Stimulated activated CD8-positive, alpha-beta memory T cell treated with anti-CD3 and anti-CD28 coated beads, Interleukin-4, amount 100 ng/mL, for 1 hour (primary cell): ENCODE data around the gene KRT37.
"Not testable (repeated sequence)": the region's sequence is repeated elsewhere in the genome, so short reads cannot be mapped to it uniquely, and the experiment has no call there.

Experiments used
- DNase-seq, 2 donors: peaks; one replicate each; pipeline ENCODE4 v3.0.0-alpha.2; 2020; ENCODE audit warnings: low read depth in 2 of 2, low spot score in 1 of 2

KRT37 gene

GRCh38 chr17:41406205-41406604, 18.2 kb downstream of the KRT37 start:
- DNase-seq: no peak

DNA sequence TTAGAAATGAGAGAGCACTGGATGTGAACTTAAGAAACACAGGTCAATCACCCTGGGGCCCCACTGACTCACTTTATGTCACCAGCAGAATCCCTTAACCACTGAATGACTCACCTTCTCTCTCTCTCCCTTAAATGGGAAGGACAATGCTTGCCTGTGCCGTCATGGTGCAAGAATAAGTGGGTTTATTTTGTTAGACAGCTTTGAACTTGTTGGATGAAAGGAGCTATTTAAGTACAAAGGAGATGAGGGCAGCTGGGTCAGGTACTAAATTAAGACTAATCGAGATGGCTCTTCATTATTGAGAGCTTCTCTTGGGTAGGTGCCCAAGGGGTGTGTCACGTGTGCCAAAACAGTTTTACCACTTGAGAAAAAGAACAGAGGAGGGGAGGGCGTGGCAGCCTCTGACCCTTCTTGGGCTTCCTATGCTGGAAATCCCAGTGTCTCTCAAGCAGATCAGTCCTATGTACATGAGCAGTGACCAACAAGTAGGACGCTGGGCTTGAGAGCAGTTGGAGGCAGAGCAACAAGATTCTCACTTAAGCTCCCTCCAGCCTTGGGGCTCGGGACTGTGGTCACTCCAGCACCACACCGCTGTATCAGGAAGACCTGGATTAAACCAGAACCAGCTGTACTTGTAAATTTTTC, 20.2 kb downstream of the KRT37 start:
- DNase-seq: peak in 1 of 2 donors; percentile 3

- DNase-seq: no peak
These were observed 20.9 kb downstream of the KRT37 start for GRCh38 chr17:41403404-41404023.

DNA sequence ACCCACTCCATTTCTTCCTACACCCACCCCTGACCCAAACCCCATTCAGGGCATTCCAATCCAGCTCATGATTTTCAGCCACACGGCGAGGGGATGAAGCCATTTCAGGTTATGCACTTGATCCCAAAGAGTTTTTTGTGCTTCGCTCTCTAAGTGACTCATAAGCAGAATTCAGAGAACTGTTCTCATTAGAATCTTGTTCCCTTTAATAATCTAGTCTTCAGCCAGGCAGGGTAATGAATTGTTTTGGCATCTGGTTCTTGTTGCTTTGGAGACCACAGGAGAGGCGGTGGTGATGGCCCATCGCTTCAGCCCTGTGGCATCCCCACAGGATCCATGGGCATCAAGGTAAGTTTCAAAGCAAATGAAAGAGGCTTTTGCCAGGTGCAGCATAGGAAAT, 22.2 kb downstream of the KRT37 start:
- DNase-seq: no peak

- no peak for DNase-seq
These were observed 27.3 kb downstream of the KRT37 start, which contains the start of gene KRT31 for GRCh38 chr17:41396996-41397660. KRT31 (minus strand) TSS chr17:41397608; CDS start chr17:41397539, 69 bp downstream.

DNA sequence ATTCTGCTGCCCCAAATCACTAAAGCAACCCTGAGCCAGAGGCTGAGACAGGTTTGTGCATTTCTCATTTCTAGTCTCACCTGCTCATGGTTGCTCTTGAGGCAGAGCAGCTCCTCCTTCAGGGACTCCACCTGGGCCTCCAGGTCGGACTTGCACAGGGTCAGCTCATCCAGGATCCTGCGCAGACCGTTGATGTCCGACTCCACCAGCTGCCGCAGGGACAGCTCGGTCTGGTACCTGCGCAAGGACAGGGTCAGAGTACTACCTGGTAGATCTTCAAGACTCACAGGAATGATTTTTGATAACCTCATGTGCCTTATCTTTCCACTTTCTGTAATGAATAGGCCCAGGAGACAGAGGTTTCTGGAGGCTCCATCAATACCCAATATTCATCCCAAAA, 28.0 kb downstream of the KRT37 start:
- no peak for DNase-seq

DNA sequence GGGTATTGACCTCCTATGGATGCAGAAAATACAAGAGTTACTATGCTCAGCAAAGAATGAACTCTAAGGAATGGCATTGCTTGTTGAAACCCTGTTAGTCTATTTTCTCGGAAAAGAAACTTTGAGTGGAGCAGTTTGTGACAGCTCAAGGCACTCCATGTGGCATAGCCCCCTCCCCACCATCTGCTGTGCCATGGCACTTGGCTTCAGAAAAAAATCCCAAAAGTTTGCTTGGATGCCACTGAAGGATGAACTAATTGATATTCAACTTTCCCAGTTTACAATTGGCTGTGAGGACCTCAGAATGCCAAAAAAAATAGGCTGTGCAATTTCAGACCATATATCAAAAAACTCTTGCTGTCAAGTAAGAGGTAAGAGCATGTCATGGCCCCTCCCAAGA, 28.8 kb downstream of the KRT37 start:
- no peak for DNase-seq

- DNase-seq: not testable (repeated sequence)
These were observed 29.3 kb downstream of the KRT37 start for GRCh38 chr17:41395044-41395443.

GRCh38 chr17:41394254-41394996, 30.0 kb downstream of the KRT37 start:
- no peak for DNase-seq

DNA sequence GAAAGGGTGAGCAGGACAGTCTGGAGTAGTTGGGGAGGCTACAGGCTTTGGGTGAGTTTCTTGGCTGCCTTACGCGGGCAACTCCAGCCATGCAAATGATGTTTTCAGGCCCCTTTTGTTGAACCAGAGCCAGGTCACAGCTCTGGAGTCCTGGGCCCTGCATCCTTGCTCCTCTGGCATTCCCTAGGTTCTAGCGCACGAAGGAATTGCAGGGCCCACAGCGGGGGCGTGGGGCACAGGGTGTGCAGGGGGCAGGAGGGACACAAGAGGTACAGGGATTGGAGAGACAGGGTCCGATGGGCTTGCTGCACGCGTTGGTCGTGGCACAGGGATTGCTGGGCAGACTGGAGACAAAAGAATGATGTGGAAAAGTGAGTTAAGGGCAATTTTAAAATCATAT, 30.6 kb downstream of the KRT37 start:
- no peak for DNase-seq

DNA sequence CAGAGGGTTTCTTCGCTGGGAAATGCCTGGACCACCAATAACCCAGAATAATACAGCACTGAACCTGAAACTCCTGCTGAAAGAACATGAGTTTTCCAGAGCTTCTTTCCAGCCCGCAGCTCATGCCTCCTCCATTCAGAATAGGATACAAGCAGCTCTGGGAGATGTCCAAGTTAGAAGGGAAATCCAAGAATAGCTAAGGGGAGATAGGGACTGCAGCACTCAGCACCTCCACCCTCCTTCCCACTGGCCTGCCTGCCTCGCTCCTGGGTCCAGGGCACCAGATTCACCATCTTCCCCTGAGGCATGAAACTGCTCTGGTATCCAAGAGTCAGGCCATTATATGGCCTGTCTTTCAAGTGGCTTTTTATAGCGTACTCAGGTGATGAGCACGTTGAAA, 31.1 kb downstream of the KRT37 start:
- DNase-seq: no peak

GRCh38 chr17:41392278-41392677, 32.1 kb downstream of the KRT37 start:
- DNase-seq: no peak

- DNase-seq: no peak
These were observed 32.9 kb downstream of the KRT37 start for GRCh38 chr17:41391535-41391934.

DNA sequence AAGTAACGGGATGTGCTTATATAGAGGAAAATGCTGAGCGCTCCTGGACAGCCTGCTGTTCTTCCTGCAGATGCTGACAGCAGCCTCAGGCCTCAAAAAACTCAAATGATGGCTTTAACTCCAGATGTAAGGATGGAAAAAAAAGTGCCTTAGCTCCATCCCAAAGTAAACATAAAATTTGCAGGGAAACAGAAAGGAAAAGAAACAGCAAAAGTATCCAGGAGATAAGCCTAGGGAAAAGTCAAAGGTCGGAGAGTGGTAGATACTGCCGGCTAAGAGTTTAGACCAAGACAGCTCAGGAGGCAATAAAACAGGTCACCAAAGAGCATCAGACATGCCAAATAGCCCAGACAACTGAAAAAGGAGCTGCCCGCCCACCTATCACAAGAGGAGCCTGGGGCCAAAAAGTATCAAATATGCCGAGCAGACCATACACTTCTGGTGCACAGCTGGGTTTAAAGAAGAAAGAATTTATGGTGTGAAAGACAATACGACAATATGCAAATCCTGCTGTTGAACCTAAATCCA, 33.9 kb downstream of the KRT37 start:
- no peak for DNase-seq

DNA sequence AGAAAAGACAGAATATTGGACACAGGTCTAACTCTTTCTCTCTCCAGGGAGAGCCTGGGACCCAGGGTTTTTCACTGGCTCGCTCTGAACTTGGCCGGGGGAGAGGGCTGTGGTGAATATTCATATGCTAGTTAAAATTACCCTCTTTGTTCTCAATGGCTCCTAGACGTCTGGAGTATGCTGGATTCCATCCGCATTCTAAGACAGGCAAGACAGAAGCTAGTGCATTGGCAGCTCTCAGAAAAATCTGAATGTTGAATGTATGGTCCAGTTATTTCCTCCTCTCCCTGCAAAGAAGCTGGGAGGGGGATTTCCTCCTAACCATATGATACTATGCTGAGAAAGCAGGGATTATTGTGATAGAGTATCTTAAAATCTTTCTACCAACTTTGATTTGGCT, 36.7 kb downstream of the KRT37 start:
- no peak for DNase-seq

- DNase-seq: no peak
These were observed 38.2 kb downstream of the KRT37 start for GRCh38 chr17:41386227-41386626.

DNA sequence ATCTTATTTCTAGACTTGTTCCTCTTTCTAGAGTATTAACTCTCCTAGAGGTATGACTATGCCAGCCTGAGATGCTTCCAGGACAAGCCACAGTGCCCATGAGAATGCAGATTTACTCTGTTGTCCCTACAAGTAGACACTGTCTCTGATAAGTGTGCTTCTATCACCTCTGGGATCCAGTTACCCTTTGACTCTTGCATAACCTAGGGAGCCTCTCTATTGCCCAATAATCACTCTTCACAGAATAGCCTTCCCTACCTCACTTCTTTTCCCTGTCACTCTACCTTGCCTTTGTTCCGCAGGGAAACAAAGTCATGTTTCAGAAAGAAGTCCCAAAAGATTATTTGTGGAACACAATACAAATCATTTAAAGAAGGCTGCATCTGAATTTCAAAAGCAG, 40.7 kb downstream of the KRT37 start:
- DNase-seq: no peak

- no peak for DNase-seq
These were observed 42.0 kb downstream of the KRT37 start for GRCh38 chr17:41382394-41382793.

DNA sequence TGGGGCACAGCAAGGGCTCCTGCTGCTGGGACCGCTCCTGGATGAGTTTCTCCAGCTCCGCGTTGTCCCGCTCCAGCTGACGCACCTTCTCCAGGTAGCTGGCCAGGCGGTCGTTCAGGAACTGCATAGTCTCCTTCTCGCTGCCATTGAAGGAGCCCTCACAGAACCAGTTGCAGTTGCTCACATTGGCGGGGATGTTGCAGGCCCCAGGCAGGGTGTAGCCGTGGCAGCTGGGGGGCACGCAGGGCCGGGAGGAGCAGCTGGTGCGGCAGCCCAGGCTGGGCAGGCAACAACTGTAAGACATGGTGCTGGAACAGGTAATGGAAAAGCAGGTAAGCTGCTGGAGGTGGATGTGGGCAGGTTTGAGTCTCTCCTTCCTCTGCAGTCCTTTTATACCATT, 42.4 kb downstream of the KRT37 start, which contains the start of gene KRT34:
KRT34 (minus strand) TSS at position 364 of the 400 bp plus-strand sequence; CDS start at position 304, 60 bp downstream.
- DNase-seq: not testable (repeated sequence)

- DNase-seq: not testable (repeated sequence)
These were observed 44.3 kb downstream of the KRT37 start for GRCh38 chr17:41380091-41380490.

DNA sequence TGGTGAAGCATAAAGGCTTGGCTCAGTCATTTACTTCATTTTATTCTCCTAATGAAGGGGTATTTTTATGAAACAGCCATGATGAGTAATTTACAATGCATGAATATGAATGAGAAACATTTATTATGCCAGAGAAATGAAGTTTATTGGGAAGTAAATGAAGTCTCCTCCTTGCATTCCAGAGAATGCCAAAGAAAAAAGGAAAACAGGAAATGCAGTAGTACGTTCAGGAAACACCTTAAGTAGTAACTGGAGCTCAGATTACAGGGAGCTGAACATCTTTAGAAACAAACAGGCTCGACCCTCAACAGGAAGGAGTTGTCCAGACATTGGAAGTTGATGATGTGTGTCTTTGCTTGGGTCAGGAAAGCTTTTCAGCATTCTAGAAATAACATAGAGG, 46.8 kb downstream of the KRT37 start:
- DNase-seq: no peak
